Right lung (tissue), 5 donors: ENCODE data around the gene PIP4K2A. TPM values are rescaled to one million over a fixed set of nuclear protein-coding genes. Genes with fewer than 3 reads are reported as not detected.

Experiments
- DNase-seq, 2 donors: peaks; one replicate each; pipeline ENCODE4 v3.0.0-alpha.2; 2013
- polyA plus RNA-seq, 5 donors: library from polyadenylated mRNA; unstranded; fragments of 120-200 nt; gene quantifications; one replicate each; pipeline versions ENCODE4 v1.2.1 to v1.2.3, GENCODE V29; 2013; ENCODE audit warnings: inconsistent platforms in 1 of 5, low replicate concordance in 1 of 5; ENCODE audit not compliant: insufficient read length in 5 of 5, insufficient read depth in 1 of 5

PIP4K2A gene
- polyA plus RNA-seq, 5 donors, result 21.2 to 28.7 (median 26.6) TPM

DNA sequence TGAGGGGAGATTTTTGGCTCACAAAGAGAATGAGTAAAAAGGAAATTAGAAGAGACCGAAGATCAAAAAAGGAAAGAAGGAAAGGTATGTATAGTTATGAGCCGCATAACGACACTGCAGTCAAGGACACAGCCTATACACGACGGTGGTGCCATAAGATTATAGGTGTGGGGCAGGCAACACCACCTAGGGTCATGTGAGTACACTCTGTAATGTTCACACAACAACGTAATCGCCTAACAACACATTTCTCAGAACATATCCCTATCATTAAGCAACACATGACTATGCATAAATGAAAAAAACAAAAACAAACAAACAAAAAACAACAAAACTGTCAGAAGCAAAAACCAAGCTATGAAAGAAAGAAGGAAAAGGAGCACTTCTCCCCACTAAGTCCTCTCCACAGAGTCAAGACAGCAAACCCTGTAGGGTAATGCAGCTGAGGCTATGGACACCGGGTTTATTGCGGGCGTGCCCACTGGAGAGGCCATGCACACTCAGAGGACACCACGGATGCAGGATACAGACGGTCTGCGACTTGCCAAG is 45.1 kb downstream of the PIP4K2A start:
- no peak for DNase-seq

DNA sequence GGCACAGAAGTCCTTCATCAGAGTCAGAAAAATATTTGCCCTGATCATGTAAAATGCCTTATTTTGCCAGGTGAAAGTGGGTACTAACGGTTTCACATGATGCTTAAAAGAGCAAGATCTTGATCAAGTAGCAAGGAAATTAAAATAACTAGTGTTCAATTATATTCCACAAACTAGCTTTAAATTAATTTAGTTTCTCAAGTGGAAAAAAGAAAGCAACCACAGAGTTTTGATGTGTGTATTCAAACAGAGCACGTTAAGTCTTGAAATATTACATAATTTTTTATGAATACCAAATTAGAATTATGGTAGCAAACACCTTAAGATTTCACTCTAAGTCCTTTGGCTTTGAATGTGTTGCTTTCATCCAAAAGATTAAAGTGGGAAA is 47.3 kb downstream of the PIP4K2A start:
- DNase-seq, result no peak

DNA sequence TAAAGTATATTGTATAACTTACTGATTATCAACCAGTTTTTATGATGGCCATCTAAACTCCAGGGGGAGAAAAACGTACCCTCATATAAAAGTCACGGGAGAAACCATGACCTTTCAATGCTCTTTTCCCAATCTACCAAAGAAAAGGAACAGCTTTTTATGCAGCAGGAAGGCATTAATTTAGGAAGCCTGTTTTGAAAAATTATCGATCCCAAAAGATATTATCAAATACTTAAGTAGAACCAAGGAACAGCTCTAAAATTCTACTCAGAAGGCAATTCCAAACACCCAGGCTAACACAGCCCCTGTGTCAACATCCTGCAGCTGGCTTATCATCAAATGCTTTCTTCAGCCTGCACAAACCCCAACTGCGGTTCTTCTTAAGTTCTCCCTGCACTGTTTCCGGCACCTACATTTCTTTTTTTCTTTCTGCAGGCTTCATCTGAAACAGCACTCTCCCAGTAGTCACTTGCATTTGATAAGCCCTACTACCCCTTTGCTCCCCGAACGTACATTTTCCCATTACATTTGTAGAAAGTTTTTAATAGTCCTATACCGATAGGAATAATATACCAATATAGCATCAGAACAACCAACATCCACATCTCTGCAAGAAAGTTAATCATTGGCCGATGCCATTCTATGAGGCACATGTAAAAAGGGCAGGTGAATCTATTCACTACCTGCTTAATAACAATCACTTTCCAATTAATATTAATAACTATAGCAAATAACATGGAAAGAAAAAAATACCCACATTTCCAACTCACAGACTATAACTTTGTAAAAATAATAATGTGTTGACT is 47.9 kb downstream of the PIP4K2A start:
- DNase-seq, result peak in 1 of 2 donors; percentile 33

DNA sequence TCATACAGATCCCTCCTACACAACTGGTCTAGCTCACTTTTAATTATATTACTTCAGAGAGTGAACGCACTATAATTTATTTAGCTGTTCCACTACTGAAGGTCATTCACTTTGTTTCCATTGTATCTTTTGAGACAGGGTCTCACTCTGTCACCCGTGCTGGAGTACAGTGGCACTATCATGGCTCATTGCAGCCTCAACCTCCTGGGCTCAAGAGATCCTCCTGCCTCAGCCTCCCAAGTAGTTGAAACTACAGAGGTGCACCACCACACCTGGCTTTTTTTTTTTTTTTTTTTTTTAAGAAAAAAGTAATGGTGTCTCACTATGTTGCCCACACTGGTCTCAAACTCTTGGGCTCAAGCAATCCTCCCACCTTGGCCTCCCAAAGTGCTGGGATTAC is 49.0 kb downstream of the PIP4K2A start:
- DNase-seq, result no peak

DNA sequence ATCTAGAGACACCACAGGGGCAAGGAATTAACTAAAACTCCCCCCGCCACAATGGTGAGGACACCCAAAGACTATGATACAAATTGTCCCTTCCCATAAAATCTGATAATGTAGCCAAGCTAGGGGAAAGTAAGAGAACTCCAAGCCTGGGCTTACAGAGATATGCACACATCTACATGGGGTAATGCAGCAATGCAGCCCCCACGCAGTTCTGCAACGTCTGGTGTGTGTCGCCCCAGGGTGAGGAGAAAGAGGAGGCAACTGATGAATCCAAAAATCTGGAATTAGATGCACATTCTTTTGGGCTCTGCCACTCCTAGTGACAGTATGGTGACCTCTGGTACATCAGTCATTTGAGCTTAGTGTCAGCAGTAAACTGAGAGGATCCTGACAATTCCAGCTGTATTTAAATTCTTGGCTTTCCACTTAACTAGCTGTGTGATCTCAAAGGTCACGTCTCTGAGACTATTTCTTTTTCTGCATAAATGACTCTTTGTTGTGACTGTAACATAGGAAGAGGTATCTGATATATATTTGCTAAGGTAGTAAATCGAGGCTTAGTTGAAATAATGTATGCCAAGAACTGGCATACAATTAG is 51.5 kb downstream of the PIP4K2A start:
- DNase-seq, result no peak

DNA sequence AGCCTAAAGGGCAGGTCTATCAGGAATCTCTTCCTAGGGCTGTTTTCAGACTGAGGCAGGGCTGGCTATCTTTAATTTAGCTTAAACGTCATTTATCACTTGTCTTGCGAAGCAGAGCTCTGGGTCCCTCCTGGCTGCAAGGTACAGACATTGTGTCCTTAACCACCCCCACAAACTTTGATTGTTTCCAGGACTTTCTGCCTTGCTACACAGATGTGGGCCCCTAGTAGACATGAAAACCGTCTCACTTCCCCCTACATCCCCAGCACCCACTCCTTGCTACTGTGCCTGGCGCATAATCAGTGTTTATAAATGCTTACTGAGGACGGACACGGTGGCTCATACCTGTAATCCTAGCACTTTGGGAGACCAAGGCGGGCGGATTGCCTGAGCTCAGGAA is 54.5 kb downstream of the PIP4K2A start:
- DNase-seq, result no peak

DNA sequence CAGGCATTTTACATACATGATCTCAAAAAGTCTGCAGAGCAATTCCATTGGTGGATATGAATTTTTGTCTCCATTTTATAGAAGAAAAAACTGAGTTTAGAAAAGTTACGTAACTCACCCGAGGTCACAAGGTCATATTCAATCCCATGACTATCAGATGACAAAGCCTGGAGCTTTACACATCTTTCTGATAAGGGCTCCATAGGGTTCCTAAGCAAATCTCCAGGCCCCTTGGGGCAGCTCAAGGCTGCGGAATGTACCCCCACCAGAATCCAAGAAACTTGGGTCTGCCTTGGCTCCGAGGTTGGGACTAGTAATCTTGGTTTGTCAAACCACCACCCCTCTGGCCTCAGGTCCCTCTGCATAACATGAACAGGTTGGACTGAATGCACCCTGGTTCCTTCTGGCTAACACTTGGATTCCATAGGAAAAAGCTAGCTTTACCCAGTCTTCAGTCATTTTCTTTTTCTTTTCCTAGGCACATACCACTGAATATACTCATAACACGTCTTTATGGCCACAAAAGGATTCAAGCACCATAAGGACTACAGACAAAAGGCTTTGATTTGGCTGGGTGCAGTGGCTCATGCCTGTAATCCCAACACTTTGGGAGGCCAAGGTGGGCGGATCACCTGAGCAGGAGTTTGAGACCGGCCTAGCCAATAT is 55.5 kb downstream of the PIP4K2A start:
- DNase-seq, result no peak

DNA sequence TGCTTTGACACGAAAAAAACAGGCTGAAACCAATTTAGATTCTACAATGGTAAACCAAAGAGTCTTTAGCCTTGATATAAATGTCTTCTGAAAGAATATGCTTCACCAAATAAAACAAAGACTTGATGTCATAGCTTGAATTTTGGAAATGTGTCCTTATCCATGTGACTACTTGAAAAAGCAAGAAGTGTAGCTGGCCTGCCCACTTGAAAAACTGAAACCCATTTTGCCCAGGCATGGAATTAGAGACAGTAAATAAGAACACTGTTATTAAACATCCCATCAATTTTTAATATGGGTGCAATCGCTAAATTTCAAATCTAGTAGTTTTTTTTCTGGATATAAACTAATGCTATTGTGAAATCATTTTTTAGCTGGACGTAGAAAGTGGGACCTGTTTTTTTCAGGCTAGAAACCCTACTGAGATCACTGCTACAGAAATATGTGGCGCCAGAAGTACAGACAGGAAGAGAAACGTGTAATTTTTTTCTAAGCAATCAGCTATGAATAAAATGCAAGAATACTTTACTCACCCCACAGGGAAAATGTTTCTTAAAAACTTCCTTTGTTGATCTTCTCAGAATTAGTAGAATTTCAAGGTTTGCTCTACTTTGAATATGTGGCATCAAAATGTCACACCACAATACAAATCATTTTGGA is 56.7 kb downstream of the PIP4K2A start:
- no peak for DNase-seq

DNA sequence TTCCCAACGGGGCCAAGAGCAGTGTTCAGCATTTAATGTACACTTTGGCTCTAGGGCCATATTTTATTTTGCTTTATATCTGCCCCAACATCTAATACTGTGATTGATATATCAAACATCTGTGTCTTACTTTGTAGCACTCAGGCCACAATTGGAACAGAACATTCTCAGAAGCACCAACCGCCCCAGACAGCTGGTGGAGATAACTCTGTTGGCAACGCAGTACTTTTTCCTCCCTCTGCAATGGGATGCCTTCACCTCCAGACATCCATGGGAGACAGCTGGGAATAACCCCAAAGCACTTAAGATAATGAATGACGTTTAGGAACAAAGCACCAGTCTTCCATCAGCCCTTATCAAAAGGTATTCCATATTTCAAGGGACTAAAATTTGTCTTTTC is 57.4 kb downstream of the PIP4K2A start:
- no peak for DNase-seq

DNA sequence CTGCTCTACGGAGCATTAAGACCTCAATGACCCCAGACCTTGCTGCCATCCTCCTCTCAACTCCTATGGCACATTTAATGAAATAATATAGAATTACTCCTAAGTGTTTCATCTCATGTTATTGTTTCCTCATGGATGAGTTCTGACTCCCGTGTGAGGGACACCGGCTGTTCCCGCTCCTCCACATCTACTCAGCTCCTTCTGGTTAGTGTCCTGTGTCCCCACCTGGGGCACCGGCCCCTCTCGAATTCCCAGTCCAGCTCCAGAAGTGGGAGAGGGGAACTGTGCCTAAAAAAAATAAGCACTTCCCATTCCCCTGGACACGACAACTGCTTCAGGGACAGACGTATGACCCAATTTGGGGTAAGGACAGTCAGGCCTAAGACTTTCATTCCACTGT is 58.3 kb downstream of the PIP4K2A start:
- no peak for DNase-seq

DNA sequence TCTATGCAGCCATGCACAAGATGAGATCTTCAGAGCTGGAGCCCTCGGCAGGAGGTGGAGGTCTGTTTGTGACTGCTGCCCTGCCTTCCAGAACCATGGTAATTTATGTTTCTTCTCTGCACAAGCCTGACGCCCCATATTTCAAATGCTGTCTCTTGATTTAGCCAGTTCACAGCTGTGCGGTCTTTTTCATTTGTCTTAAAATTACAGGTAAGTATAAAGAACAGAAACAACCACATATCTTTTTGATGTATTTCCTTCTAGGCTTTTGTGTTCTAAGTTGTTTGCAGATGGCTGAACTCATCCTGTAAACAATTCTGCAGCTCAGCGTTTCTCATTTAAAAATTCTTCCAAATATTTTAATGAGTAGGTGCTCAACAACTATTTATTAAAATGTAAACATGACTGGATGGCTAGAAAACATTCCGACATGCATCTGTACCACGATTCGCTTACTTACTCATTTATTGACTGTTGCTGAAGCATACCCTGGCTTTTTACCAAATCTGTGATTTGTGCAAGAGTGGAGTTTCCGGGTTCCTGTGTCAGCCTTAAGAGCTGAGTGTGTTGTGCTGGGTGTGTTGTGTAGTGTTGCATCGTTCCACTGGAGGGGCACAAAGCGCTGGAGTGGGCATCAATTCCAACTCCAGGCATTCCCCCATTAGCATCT is 58.9 kb downstream of the PIP4K2A start:
- peak; percentile 45 to 60 for DNase-seq

DNA sequence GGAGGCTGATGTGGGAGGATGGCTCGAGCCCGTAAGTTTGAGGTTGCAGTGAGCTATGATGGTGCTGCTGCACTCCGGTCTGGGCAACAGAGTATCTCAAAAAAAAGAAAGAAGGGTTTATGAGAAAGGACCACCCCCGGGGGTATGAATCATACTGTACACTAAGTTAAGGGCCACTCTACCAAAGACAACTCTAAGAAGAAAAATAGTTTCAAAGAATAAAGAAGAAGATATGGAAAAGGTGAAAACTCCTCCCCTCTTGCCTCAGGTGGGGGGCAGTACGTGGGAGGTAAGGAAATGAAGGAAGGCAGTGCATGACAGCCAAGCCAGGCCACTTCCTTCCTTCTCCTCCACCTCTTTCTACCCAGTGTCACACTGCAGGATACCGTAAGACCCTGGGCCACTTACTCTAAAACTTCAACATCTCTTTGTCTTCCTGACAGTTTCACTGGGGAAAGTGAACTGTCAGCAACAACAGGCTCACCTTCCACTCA is 61.3 kb downstream of the PIP4K2A start:
- DNase-seq, result no peak

DNA sequence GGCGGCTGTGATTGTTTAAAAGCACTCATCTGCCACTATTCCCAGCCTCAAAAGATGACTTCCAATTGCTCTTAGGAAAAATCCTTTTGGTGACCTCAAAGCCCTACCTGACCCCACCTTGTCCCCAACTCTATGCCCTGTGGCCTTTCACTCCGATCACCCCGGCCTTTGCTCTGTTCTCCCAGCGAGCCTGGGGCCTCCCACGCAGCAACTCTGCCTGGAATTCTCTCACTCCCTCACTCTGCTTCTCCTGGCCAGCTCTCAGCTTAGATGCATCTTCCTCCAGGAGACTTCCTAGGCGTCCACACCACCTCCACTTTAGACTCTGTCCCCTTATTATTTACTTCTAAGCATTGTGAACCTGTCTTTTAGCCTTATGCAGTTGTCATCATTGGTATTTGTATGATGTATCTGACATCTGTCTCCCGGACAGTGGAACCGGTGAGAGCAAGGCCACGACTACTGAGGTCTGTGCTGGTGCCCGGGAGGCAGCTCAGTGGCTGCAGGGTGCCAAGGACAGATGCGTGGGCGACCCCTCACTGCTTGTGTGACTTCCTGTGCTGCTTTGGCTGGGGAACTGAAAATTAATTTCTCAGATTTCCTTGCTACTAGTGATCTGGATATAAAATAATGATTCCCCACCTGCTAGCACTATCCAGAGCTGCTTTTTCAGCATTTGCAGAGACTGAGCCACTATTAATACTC is 63.0 kb downstream of the PIP4K2A start:
- no peak for DNase-seq

DNA sequence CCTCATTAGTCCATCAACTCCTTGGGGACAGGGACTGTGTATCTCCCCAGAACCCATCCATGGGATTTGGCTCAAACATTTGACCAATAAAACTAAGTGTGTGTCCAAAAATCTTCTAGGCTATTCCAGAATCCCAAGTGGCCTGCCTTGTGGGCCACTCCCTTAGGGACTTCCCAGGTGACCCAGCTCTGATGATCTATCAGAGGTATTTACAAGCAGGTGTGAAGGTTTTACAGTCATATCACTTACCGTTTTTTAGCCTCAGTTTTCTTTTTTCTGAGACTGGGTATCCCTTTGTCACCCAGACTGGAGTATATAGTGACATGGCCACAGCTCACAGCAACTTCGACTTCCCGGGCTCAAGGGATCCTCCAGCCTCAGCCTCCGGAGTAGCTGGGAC is 64.4 kb downstream of the PIP4K2A start:
- DNase-seq, result no peak

DNA sequence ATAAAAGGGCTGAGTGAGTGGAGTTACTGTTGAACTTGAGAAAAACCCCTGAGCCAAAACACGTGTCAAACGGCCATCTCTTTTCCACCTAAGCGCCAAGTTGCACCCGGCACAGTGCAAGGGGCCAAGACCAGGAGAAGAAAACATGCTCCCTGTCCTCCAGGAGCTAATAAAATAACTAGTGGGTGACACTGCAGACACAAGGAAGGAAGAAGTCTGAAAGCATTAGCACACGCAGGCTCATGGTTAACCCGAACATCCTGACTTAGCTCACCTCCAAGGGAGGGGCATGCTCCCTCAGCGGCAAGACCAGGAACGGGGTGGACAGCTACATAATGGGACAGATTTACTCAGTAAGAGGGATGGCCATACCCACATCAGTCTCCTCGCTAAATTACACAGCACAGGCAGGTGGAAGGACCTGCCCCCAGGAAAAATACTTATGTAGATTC is 65.0 kb downstream of the PIP4K2A start:
- DNase-seq, result no peak

DNA sequence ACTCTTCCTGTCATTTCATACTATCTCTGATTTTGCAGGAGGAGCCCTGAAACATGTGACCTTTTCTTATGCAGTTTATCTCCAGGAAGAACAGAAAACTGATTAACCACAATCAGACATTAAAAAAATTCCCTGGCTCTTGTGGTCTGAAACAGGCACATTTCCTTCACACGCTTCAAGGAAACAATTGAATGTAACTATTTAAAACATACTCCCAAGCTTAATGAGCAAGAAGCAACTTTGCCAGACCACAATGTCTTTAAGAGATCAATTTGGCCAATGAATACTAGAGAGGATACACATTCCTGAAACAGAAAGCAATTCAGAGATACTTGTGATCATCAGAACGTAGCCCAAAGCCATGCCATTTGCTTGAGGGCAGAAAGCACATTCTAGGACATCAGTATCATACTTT is 65.8 kb downstream of the PIP4K2A start:
- no peak for DNase-seq

DNA sequence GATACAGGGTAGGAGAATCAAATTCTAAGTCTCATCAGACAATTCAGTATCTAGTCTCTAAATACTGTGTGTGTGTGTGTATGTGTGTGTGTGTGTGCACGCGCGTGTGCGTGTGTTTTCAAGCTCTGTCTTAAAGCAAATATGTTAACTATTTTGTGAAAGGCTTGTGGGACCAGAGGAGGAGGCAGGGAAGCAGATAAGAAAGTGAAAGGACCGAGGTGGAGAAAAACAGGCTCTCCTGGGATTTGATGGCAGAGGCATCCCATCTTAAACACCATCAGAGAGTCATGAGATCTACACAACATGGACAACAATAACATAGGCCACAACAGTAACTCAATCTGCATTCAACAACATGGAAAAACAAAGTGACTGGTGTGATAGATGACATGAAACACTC is 67.1 kb downstream of the PIP4K2A start:
- no peak for DNase-seq

DNA sequence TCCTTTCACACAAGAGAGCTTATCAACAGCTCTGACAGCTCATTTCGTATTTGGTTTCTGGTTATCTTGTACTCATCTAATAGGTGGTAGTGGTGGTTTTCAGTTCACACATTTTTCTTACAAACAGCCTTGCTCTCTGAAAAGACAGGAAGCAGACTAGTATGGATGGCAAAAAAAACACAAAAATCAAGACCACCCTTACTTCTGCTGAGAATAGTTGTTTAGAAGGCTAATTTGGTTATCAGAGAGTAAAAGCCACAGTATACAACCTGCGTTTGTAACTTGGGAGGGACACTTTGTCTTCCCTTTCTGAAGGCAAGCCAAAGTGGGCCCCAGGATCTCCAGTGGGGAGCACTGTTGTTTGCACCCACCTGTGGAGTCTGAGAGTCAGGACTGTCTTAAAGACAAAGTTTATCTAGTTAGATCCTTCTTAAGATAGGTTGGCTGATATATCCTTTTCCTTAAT is 68.0 kb downstream of the PIP4K2A start:
- DNase-seq, result no peak

DNA sequence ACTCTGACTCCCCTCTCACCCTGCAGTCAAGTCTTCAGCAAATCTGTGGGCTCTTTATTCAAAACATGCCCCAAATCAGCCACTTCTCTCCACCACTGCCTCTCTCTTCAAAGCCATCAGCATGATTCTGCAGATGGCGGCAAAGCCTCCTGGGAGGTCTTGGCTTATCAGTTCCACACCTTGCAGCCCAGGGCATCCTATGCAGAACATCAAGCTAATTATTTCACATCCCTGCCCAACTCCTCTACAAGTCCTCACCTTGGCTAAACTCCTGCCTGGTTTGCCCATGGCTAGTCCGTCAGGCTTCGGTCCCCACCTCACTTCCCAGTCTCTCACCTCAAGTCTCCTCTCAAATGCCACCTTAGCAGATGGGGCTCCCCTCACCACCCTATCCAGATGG is 70.2 kb downstream of the PIP4K2A start:
- no peak for DNase-seq

DNA sequence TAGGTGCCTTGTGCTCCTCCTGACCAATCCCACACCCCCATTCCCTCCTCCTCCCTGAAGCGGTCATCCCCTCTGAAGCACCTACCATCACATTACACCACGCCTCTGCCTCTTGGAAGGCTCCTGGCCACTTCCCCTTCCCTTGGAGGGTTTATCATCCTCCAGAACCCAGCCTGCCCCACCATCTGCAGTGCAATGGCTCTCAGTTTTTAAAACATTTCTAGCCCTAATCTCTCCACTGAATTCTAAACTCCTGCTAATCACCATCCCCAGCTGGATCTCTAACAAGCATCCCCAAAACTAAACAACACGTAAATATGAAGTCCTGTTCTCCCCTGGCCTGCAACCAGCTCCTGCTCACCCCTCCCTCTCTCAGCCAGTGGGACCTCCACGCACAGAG is 70.6 kb downstream of the PIP4K2A start:
- no peak for DNase-seq

DNA sequence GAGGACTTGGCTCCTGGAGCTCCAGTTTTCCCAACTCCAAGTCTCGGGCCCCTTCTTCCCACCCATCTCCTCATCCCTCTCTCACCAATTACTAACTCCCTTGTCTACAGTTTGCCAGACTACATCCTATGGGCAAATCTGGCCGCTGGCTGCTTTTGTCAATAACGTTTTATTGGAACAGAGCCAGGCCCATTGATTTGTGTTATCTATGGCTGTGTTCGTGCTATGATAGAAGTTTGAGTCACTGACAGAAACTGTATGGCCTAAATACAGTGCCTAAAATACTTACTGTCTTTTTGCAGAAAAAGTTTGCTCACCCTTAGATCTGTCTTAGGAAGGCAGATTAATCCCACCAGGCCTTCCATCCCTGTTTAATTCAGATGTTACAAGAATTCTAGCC is 71.3 kb downstream of the PIP4K2A start:
- DNase-seq, result no peak
